ENCODE data around the gene DDX55.

GRCh38 chr12:123571343-123571813 lies 30.5 kb upstream of the DDX55 start:
- TF ChIP-seq CTCF (IDR thresholded peaks at IDR 0.05), result no peak
- TF ChIP-seq EZH2phosphoT487 (IDR thresholded peaks at IDR 0.05), result no peak
- TF ChIP-seq EZH2 (IDR thresholded peaks at IDR 0.05), result no peak

Measured in neural progenitor cell (in vitro differentiated cells).